PC-9 (cell line): ENCODE data around the gene KIRREL2. TPM values are rescaled to one million over a fixed set of nuclear protein-coding genes. Genes with fewer than 3 reads are reported as not detected.

Experiments used
- BruUV-seq: library from RNA; stranded (reverse); fragments of 400-500 nt; replicated peaks from 2 replicates; lab custom pipeline; 2021; lab: Mats Ljungman, UMichigan
- CTCF ChIA-PET: fragments of 300-600 bp; sonication (Branson Sonifier 250); formaldehyde crosslinking; loops from one replicate; lab custom pipeline; 2022; ENCODE audit warnings: antibody characterized with exemption; lab: Charles Lee
- POLR2A ChIA-PET: fragments of 300-600 bp; sonication (Branson Sonifier 250); formaldehyde crosslinking; loops from one replicate; lab custom pipeline; 2022; ENCODE audit warnings: antibody characterized with exemption; ENCODE audit not compliant: unreplicated experiment; lab: Charles Lee
- DNase-seq, 2 experiments: peaks; one replicate each; pipeline versions ENCODE4 v3.0.0 to v3.0.0-alpha.2; 2015 to 2022; ENCODE audit warnings: mixed read lengths in 1 of 2
- H2AFZ ChIP-seq: fragments of 200-600 bp; sonication (generic); 2 replicates; pipeline ENCODE4 v1.8.1; 2017; ENCODE audit warnings: antibody characterized with exemption
- H3F3A ChIP-seq: fragments of 200-600 bp; sonication (generic); 2 replicates; pipeline ENCODE4 v1.8.1; 2017; ENCODE audit warnings: antibody characterized with exemption, mild to moderate bottlenecking, low read depth; ENCODE audit not compliant: insufficient read depth
- H3K27ac ChIP-seq: fragments of 200-600 bp; sonication (generic); 2 replicates; pipeline ENCODE4 v1.6.1; 2016; ENCODE audit warnings: mixed run types
- H3K27me3 ChIP-seq: fragments of 200-600 bp; sonication (generic); 2 replicates; pipeline ENCODE4 v1.6.1; 2016; ENCODE audit warnings: low read depth, mixed run types; ENCODE audit not compliant: insufficient read depth
- H3K36me3 ChIP-seq: fragments of 200-600 bp; sonication (generic); 2 replicates; pipeline ENCODE4 v1.6.1; 2016; ENCODE audit warnings: low read depth, mixed run types
- H3K4me1 ChIP-seq: fragments of 200-600 bp; sonication (generic); replicated peaks from 2 replicates; pipeline ENCODE4 v1.6.1; 2016; ENCODE audit warnings: mixed run types; ENCODE audit not compliant: insufficient read depth
- H3K4me2 ChIP-seq: fragments of 200-600 bp; sonication (generic); 2 replicates; pipeline ENCODE4 v1.6.1; 2017; ENCODE audit warnings: mixed run types
- H3K4me3 ChIP-seq: fragments of 200-600 bp; sonication (generic); 2 replicates; pipeline ENCODE4 v1.6.1; 2016; ENCODE audit warnings: mixed run types
- H3K79me2 ChIP-seq: fragments of 200-600 bp; sonication (generic); 2 replicates; pipeline ENCODE4 v1.6.1; 2017; ENCODE audit warnings: low read depth, mixed run types
- H3K9me2 ChIP-seq: fragments of 200-600 bp; sonication (generic); 2 replicates; pipeline ENCODE4 v1.8.1; 2017; ENCODE audit warnings: mild to moderate bottlenecking; ENCODE audit not compliant: insufficient read depth
- H3K9me3 ChIP-seq: fragments of 200-600 bp; sonication (generic); 2 replicates; pipeline ENCODE4 v1.8.1; 2016; ENCODE audit warnings: low read depth; ENCODE audit not compliant: insufficient read depth
- H4K20me1 ChIP-seq: fragments of 200-600 bp; sonication (generic); 2 replicates; pipeline ENCODE4 v1.8.1; 2017; ENCODE audit not compliant: insufficient read depth
- CTCF ChIP-seq: fragments of 200-600 bp; sonication (generic); conservative IDR thresholded peaks from 2 replicates; pipeline ENCODE4 v1.6.1; 2017; ENCODE audit warnings: mixed run types, antibody characterized with exemption, mild to moderate bottlenecking, moderate library complexity
- EZH2 ChIP-seq: fragments of 200-600 bp; sonication (generic); IDR thresholded peaks from 2 replicates; pipeline ENCODE4 v1.8.0; 2017; ENCODE audit warnings: antibody characterized with exemption, low read depth
- intact Hi-C: fragments of 100-400 bp; cut with micrococcal nuclease; formaldehyde crosslinking; loops from one replicate; pipeline ENCODE4 v1.10.0; 2022; ENCODE audit not compliant: unreplicated experiment
- total RNA-seq: library from RNA; stranded (reverse); gene quantifications from 2 replicates; pipeline ENCODE4 v1.2.3, GENCODE V29; 2021

KIRREL2 gene
- total RNA-seq, 1 experiment from 2014 or later = not detected

DNA sequence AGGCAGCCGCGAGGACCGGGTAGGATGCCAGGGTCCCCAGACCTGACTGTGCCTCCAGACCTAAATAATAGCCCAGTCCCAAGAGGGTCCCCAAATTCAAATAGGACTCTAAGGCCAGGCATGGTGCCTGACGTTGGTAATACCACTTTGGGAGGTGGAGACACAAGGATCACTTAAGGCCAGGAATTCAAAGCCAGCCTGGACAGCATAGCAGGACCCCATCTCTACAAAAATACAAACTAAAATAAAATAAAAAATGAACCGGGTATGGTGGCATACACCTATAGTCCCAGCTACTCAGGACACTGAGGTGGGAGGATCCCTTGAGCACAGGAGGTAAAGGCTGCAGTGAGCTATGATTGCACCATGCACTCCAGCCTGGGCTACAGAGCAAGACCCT, 6.3 kb downstream of the KIRREL2 start:
- no peaks in the 10 kb centered on the region for H3K4me1 ChIP-seq
- CTCF ChIA-PET = no interaction called here

GRCh38 chr19:35868172-35868822, 11.6 kb downstream of the KIRREL2 start, which contains the start of gene APLP1:
TSS of gene APLP1 (plus strand) at chr19:35868574. CDS start at chr19:35868637, 63 bp downstream.
- H3K4me3 ChIP-seq = peak within 1 kb of the TSS; percentile 35; the same call in 1 of the 2 replicates
- ChIA-PET POLR2A (interaction anchor here (0.7 to 0.8 kb wide), 2 partner anchors 140 to 261 kb away, joined by 3 to 15 read pairs; partner anchors contain the start of gene SYNE4), CTCF (no interaction called here)
- no peaks in the 10 kb centered on the region for H3K9me3 ChIP-seq
- no peaks in the 10 kb centered on the region for H3K36me3 ChIP-seq
- H2AFZ ChIP-seq = no peak within 1 kb of the TSS
- BruUV-seq = no TSS peak
- intact Hi-C loops = no loop called here
- no peaks in the 10 kb centered on the region for H4K20me1 ChIP-seq
- H3K79me2 ChIP-seq = no peaks in the 10 kb centered on the region
- DNase-seq = peak in 1 of 2 experiments; percentile 69
- H3K9me2 ChIP-seq = no peaks in the 10 kb centered on the region
- TF ChIP-seq EZH2 (0 out of 2 replicates have a peak, but pooled peaks have one; percentile 90), CTCF (no peak)
- peaks cover 61% of the 10 kb centered on the region for H3K27me3 ChIP-seq
- no peak within 1 kb of the TSS for H3K27ac ChIP-seq
- no peaks in the 10 kb centered on the region for H3F3A ChIP-seq
- H3K4me1 ChIP-seq = no peaks in the 10 kb centered on the region
- H3K4me2 ChIP-seq = peak within 1 kb of the TSS; percentile 55; the same call in 1 of the 2 replicates

More for the DNA sequence above, 6.3 kb downstream of the KIRREL2 start:
- H3K9me2 ChIP-seq = no peaks in the 10 kb centered on the region
- H3K36me3 ChIP-seq = no peaks in the 10 kb centered on the region
- H2AFZ ChIP-seq = no peak overlapping the region
- no peaks in the 10 kb centered on the region for H4K20me1 ChIP-seq
- no peak for TF ChIP-seq CTCF
- no peak for TF ChIP-seq EZH2
- no peak for DNase-seq
- no peaks in the 10 kb centered on the region for H3F3A ChIP-seq
- no peak overlapping the region for H3K4me2 ChIP-seq
- peaks cover 90% of the 10 kb centered on the region for H3K27me3 ChIP-seq
- H3K79me2 ChIP-seq = no peaks in the 10 kb centered on the region
- no peaks in the 10 kb centered on the region for H3K9me3 ChIP-seq
- no TSS peak for BruUV-seq
- no peak overlapping the region for H3K4me3 ChIP-seq
- no peak overlapping the region for H3K27ac ChIP-seq
- intact Hi-C loops = no loop called here
- POLR2A ChIA-PET = no interaction called here

DNA sequence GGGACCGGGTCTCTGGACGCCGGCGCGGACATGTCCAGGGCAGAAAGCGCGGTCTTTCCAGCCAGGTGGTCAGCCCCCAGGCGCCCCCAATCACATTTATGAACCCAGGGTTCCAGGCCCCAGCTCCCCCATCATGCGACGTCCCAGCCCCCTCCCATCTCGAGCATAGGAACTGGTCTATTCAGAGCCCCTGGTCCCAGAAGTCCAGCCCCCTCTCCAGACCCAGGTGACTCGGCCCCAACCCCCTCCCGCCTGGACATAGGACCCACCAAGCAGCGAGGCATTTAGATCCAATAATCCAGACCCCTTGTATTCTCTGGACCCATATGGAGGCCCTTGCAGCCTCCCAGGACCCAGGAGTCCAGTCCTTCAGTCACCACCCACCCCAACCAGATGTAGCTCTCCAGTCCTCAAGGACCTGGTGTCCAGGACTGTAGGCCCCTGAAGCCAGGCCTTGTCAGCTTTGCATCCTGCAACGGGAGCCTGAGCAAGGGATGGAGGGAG, 12.2 kb downstream of the KIRREL2 start:
- CTCF ChIA-PET = no interaction called here
- POLR2A ChIA-PET = interaction anchor here (0.8 kb wide), 1 partner anchor 139 kb away, joined by 15 read pairs; the partner anchor contains the start of gene SYNE4
- BruUV-seq = no TSS peak

More for the DNA sequence above, 12.2 kb downstream of the KIRREL2 start:
- no peak for TF ChIP-seq CTCF
- no peak for TF ChIP-seq EZH2
- H2AFZ ChIP-seq = no peak overlapping the region
- no peak overlapping the region for H3K27ac ChIP-seq
- peaks cover 55% of the 10 kb centered on the region for H3K27me3 ChIP-seq
- DNase-seq = no peak
- no peaks in the 10 kb centered on the region for H4K20me1 ChIP-seq
- H3K4me1 ChIP-seq = no peaks in the 10 kb centered on the region
- no peaks in the 10 kb centered on the region for H3K79me2 ChIP-seq
- no peaks in the 10 kb centered on the region for H3K9me3 ChIP-seq
- peak overlapping the region; percentile 55; the same call in 1 of the 2 replicates for H3K4me2 ChIP-seq
- H3K4me3 ChIP-seq = peak overlapping the region; percentile 35; the same call in 1 of the 2 replicates
- intact Hi-C loops = no loop called here
- no peaks in the 10 kb centered on the region for H3F3A ChIP-seq
- no peaks in the 10 kb centered on the region for H3K9me2 ChIP-seq
- no peaks in the 10 kb centered on the region for H3K36me3 ChIP-seq
